A549 (cell line): ENCODE data around the gene MNX1.

ENCODE experiments used
- KDM1A ChIP-seq: fragments of 200-600 bp; sonication (generic); IDR thresholded peaks from 2 replicates; pipeline ENCODE4 v1.6.1; 2016; ENCODE audit warnings: low read depth, mild to moderate bottlenecking
- KDM5A ChIP-seq: fragments of 200-600 bp; sonication (generic); IDR thresholded peaks from 2 replicates; pipeline ENCODE4 v1.6.1; 2016; ENCODE audit warnings: antibody characterized with exemption, mild to moderate bottlenecking
- MYC ChIP-seq: IDR thresholded peaks from 2 replicates; pipeline ENCODE4 v1.6.1; 2012; ENCODE audit warnings: mild to moderate bottlenecking, inconsistent platforms, low read length, improper control_type of control experiment, borderline replicate concordance
- POLR2A ChIP-seq: IDR thresholded peaks from 2 replicates; pipeline ENCODE4 v1.6.1; 2012; ENCODE audit warnings: mild to moderate bottlenecking, low read length
- RFX5 ChIP-seq: fragments of 450-650 bp; IDR thresholded peaks from 2 replicates; pipeline ENCODE4 v1.7.1; 2014; ENCODE audit warnings: antibody characterized with exemption, mild to moderate bottlenecking, moderate library complexity
- ZC3H11A ChIP-seq: fragments of 450-650 bp; IDR thresholded peaks from 2 replicates; pipeline ENCODE4 v1.6.1; 2014; ENCODE audit warnings: antibody characterized with exemption, mild to moderate bottlenecking
- ZSCAN20 ChIP-seq: fragments of 250-450 bp; sonication (Bioruptor Pico); IDR thresholded peaks from 2 replicates; pipeline ENCODE4 v1.8.0; 2022; ENCODE audit warnings: mild to moderate bottlenecking, moderate library complexity
- TF ChIP-seq, protein P1 (sequence below): fragments of >200 bp; sonication (Bioruptor Twin); formaldehyde crosslinking; IDR thresholded peaks from 3 replicates; pipeline ENCODE4 v1.5.1; 2016
- TF ChIP-seq, protein P2 (sequence below): fragments of 200-600 bp; sonication (generic); IDR thresholded peaks from 2 replicates; pipeline ENCODE4 v1.6.1; 2016; ENCODE audit warnings: antibody characterized with exemption, mild to moderate bottlenecking, moderate library complexity
- TF ChIP-seq, protein P3 (sequence below): fragments of 450-650 bp; IDR thresholded peaks from 2 replicates; pipeline ENCODE4 v1.6.1; 2014; ENCODE audit warnings: antibody characterized with exemption
- TF ChIP-seq, protein P4 (sequence below): IDR thresholded peaks from 2 replicates; pipeline ENCODE4 v1.6.1; 2012

DNA sequence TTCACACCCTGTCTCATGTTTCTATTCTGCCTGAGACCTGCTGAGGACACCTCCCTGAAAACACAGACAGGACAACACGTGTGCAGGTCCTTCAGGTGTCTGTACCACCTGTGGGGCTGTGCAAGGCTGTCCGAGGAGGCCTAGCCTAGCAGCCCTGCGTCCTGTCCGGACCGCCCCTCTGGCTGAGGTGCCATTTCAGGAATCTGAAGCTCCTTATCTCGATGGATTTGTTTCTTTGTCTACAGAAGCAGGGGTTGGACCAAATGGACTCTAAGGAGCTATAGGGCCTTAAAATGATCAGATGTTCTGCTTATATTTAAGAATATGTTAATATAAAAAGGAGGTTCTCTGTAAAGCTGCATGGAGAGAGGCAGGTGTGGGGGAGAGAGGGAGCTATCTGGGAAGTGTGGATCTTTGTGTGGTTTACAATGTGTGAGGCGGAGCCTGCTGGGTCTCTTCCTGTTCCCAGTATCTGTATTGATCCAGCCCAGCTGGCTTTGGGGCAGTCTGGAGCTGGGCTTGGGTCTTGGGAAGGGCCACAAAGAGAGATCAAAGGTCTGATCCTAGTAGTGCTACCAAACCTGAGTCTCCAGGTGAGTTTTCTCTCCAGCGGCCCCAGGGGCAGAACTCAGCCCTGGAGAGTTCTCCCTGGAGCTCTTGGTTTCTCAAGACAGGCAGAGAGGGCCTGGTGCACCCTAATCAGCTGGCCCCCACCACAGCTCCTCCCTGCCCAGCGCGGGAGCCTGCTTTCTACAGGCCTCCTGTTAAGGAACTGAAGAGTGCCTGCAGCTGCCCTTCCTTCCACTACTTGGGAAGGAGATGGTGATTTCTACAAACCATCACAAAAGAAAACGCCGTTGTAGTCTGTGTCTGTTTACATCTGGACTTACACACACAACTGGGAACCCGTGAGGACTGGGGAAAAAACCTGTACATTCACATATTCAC, 3.4 kb upstream of the MNX1 start:
- TF ChIP-seq, protein P1, sequence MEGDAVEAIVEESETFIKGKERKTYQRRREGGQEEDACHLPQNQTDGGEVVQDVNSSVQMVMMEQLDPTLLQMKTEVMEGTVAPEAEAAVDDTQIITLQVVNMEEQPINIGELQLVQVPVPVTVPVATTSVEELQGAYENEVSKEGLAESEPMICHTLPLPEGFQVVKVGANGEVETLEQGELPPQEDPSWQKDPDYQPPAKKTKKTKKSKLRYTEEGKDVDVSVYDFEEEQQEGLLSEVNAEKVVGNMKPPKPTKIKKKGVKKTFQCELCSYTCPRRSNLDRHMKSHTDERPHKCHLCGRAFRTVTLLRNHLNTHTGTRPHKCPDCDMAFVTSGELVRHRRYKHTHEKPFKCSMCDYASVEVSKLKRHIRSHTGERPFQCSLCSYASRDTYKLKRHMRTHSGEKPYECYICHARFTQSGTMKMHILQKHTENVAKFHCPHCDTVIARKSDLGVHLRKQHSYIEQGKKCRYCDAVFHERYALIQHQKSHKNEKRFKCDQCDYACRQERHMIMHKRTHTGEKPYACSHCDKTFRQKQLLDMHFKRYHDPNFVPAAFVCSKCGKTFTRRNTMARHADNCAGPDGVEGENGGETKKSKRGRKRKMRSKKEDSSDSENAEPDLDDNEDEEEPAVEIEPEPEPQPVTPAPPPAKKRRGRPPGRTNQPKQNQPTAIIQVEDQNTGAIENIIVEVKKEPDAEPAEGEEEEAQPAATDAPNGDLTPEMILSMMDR, result no peak
- no peak for TF ChIP-seq KDM1A
- TF ChIP-seq, protein P2, sequence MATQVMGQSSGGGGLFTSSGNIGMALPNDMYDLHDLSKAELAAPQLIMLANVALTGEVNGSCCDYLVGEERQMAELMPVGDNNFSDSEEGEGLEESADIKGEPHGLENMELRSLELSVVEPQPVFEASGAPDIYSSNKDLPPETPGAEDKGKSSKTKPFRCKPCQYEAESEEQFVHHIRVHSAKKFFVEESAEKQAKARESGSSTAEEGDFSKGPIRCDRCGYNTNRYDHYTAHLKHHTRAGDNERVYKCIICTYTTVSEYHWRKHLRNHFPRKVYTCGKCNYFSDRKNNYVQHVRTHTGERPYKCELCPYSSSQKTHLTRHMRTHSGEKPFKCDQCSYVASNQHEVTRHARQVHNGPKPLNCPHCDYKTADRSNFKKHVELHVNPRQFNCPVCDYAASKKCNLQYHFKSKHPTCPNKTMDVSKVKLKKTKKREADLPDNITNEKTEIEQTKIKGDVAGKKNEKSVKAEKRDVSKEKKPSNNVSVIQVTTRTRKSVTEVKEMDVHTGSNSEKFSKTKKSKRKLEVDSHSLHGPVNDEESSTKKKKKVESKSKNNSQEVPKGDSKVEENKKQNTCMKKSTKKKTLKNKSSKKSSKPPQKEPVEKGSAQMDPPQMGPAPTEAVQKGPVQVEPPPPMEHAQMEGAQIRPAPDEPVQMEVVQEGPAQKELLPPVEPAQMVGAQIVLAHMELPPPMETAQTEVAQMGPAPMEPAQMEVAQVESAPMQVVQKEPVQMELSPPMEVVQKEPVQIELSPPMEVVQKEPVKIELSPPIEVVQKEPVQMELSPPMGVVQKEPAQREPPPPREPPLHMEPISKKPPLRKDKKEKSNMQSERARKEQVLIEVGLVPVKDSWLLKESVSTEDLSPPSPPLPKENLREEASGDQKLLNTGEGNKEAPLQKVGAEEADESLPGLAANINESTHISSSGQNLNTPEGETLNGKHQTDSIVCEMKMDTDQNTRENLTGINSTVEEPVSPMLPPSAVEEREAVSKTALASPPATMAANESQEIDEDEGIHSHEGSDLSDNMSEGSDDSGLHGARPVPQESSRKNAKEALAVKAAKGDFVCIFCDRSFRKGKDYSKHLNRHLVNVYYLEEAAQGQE, result no peak
- TF ChIP-seq, protein P3, sequence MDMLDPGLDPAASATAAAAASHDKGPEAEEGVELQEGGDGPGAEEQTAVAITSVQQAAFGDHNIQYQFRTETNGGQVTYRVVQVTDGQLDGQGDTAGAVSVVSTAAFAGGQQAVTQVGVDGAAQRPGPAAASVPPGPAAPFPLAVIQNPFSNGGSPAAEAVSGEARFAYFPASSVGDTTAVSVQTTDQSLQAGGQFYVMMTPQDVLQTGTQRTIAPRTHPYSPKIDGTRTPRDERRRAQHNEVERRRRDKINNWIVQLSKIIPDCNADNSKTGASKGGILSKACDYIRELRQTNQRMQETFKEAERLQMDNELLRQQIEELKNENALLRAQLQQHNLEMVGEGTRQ, result no peak
- TF ChIP-seq POLR2A, result no peak
- no peak for TF ChIP-seq ZC3H11A
- no peak for TF ChIP-seq RFX5
- TF ChIP-seq ZSCAN20 (CRISPR knock-in tag), result no peak
- TF ChIP-seq, protein P4, sequence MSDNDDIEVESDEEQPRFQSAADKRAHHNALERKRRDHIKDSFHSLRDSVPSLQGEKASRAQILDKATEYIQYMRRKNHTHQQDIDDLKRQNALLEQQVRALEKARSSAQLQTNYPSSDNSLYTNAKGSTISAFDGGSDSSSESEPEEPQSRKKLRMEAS, result no peak
- no peak for TF ChIP-seq KDM5A
- no peak for TF ChIP-seq MYC
